Loucy (cell line): ENCODE data around the gene XRCC3.

Source experiments
- CTCF ChIP-seq: fragments of 200-600 bp; sonication (generic); conservative IDR thresholded peaks from 2 replicates; pipeline ENCODE4 v1.5.1; 2014; ENCODE audit warnings: mild to moderate bottlenecking, antibody characterized with exemption, low read length
- EZH2phosphoT487 ChIP-seq: fragments of 200-600 bp; IDR thresholded peaks from 2 replicates; pipeline ENCODE4 v1.6.1; 2018; ENCODE audit warnings: antibody characterized with exemption, mild to moderate bottlenecking, moderate library complexity, borderline replicate concordance

DNA sequence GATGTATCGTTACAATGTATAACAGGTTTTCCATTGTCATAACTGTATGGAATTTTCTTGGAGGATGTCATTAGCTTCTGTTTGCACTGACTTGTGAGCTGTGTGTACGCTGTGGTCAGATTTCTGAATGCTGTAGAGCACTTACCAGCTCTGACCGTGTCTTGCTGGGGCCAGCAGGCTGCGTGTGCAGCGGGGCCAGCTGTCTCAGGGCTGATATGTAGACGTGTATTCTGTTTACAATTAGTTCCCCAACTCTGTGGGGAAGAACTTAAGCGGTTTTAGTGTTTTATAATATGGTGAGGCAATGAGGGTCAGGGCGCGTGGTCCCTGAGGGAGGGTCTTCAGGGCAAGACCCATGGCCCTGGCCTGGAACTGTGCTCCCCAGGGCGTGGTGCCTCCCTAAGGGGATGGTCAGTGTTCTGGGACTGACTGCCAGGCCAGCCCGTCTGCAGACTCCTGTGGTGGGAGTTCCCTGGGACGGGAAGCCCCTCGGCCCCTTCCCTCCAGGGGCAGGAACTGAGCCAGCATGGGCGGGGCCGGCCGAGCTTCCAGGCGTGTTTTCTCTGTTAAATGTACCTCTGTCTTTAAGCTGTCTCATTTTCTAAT, 18.7 kb downstream of the XRCC3 start:
- TF ChIP-seq CTCF (no peak), EZH2phosphoT487 (no peak)
